NCI-H146 treated with DMSO at 0.1 percent for 48 hours (cell line): ENCODE data around the gene ELMO3.
A peak's percentile ranks its signal among the peaks of the same experiment; 100 is the strongest.

ENCODE experiments used
- DNase-seq: peaks from one replicate; lab custom pipeline; 2025; ENCODE audit not compliant: unreplicated experiment; lab: John Stamatoyannopoulos, UW

Gene ELMO3

GRCh38 chr16:67181346-67181745 is 17.6 kb upstream of the ELMO3 start:
- DNase-seq, result no peak

GRCh38 chr16:67182288-67182687 is 16.6 kb upstream of the ELMO3 start:
- no peak for DNase-seq

- DNase-seq, result no peak
Observed at GRCh38 chr16:67183284-67183626, 15.7 kb upstream of the ELMO3 start.

- DNase-seq, result peak; percentile 93
Observed at GRCh38 chr16:67183627-67184452, 15.1 kb upstream of the ELMO3 start, which contains the start of gene MATCAP1. Gene MATCAP1 (minus strand): TSS chr16:67183963. CDS start chr16:67180610, 3,353 bp downstream.

- no peak for DNase-seq
Observed at GRCh38 chr16:67184453-67184994, 14.4 kb upstream of the ELMO3 start.

GRCh38 chr16:67184995-67185650 is 13.8 kb upstream of the ELMO3 start:
- DNase-seq, result peak; percentile 18

GRCh38 chr16:67185651-67186134 is 13.2 kb upstream of the ELMO3 start:
- DNase-seq, result no peak

- DNase-seq, result no peak
Observed at GRCh38 chr16:67186550-67186950, 12.4 kb upstream of the ELMO3 start.

GRCh38 chr16:67187175-67187890 is 11.6 kb upstream of the ELMO3 start:
- DNase-seq, result no peak

- DNase-seq, result no peak
Observed at GRCh38 chr16:67188323-67188722, 10.6 kb upstream of the ELMO3 start.

GRCh38 chr16:67188798-67189197 is 10.1 kb upstream of the ELMO3 start:
- no peak for DNase-seq

GRCh38 chr16:67190041-67190440 is 8.9 kb upstream of the ELMO3 start, which contains the start of gene EXOC3L1:
Gene EXOC3L1 (minus strand): TSS chr16:67190136. CDS start chr16:67189676, 460 bp downstream.
- no peak for DNase-seq

- no peak for DNase-seq
Observed at GRCh38 chr16:67190448-67191399, 8.2 kb upstream of the ELMO3 start.

- no peak for DNase-seq
Observed at GRCh38 chr16:67191411-67191994, 7.4 kb upstream of the ELMO3 start.

GRCh38 chr16:67191995-67192681 is 6.8 kb upstream of the ELMO3 start, which contains the start of gene E2F4:
Gene E2F4 (plus strand): TSS chr16:67192155. CDS start chr16:67192228, 73 bp downstream.
- peak; percentile 51 for DNase-seq

GRCh38 chr16:67192781-67193361 is 6.1 kb upstream of the ELMO3 start:
- no peak for DNase-seq

GRCh38 chr16:67193536-67193935 is 5.4 kb upstream of the ELMO3 start:
- no peak for DNase-seq

GRCh38 chr16:67194260-67194659 is 4.7 kb upstream of the ELMO3 start:
- no peak for DNase-seq

- no peak for DNase-seq
Observed at GRCh38 chr16:67195676-67196075, 3.3 kb upstream of the ELMO3 start.
